Right forelimb (tissue), 1 donor: ENCODE results near the gene CDH22.

Experiments
- DNase-seq: peaks from one replicate; pipeline ENCODE4 v3.0.0-alpha.2; 2018

Gene CDH22

GRCh38 chr20:46296526-46297250 is 11.6 kb downstream of the CDH22 start:
- no peak for DNase-seq

GRCh38 chr20:46293084-46293483 is 15.2 kb downstream of the CDH22 start:
- no peak for DNase-seq

- DNase-seq = no peak
These were observed 16.9 kb downstream of the CDH22 start for GRCh38 chr20:46291401-46291800.

DNA sequence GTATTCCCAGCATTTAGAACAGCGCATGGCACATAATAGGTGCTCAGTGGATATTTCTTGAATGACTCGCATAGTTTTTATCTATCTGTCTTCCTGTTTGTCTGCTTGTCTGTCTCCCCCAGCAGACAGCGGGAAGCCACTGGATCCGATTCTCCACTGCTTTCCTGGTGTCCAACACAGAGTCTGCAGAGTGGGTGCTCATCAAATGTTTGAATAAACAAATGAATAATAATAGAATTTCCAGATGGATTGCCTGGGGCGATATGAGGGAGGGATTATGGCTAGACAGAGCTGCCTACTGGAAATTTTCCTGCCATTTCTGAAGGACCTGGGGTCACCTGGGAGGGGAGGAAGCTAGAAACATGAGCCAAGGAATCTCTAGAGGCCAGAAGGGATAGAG is 18.9 kb downstream of the CDH22 start:
- no peak for DNase-seq

DNA sequence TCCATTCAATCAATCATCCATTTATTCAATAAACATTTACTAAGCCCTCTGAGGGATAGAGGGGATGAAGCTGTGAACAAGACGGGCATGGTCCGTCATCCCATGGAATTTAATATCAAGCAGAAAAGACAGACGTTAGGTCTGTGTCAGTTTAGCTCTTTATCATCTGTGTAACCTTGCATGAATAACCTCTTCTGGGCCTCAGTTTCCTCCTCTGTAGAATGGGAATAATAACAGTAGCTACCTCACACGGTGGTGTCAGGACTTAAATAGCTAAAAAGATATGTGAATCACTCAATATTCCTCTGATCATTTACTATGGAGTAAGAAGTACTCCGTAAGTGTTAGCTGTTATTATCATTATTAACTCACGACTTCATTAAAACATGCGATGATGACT is 21.3 kb downstream of the CDH22 start:
- DNase-seq = no peak

GRCh38 chr20:46286382-46286781 is 21.9 kb downstream of the CDH22 start:
- DNase-seq = no peak

- DNase-seq = no peak
These were observed 22.6 kb downstream of the CDH22 start for GRCh38 chr20:46285740-46286139.

DNA sequence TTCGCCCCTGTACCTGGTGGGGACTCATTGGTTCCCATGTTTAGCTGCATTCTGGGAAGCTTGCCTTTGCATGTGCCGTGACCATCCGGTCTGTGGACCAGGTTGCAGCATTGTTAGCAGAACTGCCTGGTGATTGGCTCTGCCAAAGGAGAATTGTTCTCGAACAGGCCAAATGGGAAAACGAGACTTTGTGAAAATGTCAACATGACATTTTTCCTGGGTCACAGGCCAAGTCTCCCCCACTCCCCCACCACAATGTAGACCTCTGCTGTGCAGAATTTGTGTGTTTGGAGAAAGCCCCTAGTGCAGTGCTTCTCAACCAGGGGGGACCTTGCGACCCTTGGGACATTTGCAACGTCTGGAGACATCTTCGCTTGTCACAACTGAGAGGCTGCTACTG is 23.2 kb downstream of the CDH22 start:
- DNase-seq = no peak

GRCh38 chr20:46284040-46284427 is 24.3 kb downstream of the CDH22 start:
- DNase-seq = no peak

DNA sequence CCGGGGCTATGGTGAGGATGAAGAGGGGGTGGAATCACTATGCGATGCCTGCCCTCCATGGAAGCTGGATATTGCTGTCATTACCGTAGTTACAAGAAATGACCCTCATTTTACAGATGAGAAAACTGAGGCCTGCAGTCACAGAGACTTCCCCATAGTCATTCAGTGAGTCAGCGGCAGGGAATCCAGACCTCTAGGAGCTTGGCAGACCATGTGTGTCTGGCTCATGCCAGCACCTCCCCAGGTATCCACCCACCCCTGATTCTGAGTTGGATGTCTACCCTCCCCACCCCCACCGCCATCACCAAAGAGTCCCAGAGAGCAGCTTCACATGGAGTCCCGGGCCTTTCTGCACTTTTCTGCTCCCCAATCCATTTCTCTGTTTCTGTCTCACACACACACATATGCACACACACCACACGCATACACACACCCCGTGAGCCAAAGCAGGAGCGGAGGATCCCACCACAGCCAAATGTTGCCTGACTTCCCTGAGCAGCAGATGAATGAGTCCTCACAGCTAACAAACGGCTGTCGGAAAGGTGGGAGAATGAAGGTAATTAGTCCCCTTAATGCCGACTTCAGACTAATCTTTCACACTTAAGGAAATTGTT is 24.8 kb downstream of the CDH22 start:
- no peak for DNase-seq

DNA sequence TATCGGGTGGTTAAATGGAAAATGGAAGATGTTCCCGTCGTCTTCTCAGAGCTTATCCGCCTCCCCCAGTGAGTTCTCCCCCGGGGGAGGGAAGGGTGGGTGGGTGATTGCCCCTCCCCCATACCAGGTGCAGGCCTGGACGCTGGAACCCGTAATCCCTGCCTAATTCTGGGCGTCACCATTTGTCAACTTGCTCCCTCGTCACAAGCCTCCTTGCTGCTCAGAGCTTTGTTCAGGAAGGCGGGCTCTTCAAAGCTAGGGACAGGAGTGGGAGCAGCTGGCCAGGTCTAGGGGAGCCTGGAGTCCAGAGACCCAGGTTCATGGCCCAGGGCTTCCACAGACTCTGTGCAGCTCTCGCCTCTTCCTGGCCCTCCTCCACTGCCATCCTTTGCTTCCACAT is 25.6 kb downstream of the CDH22 start:
- DNase-seq = no peak

GRCh38 chr20:46279103-46279502 is 29.2 kb downstream of the CDH22 start:
- no peak for DNase-seq

DNA sequence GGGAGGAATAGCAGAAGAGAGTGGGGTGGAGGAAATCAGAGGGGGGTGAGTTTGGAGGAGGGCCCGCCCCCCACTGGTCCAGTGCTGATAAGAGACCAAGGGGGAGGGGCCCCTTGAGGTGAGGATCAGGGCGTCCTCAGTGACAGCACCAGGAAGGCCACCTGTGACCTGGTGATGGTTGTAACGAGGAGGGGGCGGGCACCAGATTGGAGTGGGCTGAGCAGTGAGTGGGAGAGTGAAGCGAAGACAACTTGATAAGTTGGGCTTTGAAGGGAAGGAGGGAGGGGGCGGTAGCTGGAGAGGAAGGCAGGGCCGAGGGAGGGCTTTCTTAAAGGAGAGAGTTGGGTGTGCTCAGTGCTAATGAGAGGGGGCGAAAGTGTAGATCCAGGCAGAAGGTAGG is 30.7 kb downstream of the CDH22 start:
- no peak for DNase-seq

DNA sequence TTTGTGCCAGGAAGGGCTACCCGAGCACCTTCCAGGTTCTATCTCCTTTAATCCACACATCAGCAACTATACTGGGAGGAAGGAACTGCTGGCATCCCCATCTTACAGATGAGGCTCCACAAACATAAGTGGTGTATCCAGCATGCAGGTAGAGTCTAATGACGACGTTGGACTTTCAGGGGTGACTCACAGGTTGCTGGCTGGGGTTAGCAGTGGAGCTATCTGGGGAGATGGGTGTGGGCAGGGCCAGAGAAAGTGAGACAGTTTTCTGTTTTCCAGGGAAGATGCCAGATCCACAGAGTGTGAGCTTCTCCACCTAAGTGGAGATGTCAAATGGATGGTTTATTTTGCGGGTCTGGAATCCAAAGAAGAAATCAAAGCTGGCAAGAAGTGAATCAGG is 31.8 kb downstream of the CDH22 start:
- no peak for DNase-seq

- DNase-seq = no peak
These were observed 33.2 kb downstream of the CDH22 start for GRCh38 chr20:46275091-46275490.

- no peak for DNase-seq
These were observed 34.6 kb downstream of the CDH22 start for GRCh38 chr20:46273717-46274116.

GRCh38 chr20:46272389-46273047 is 35.8 kb downstream of the CDH22 start:
- no peak for DNase-seq

DNA sequence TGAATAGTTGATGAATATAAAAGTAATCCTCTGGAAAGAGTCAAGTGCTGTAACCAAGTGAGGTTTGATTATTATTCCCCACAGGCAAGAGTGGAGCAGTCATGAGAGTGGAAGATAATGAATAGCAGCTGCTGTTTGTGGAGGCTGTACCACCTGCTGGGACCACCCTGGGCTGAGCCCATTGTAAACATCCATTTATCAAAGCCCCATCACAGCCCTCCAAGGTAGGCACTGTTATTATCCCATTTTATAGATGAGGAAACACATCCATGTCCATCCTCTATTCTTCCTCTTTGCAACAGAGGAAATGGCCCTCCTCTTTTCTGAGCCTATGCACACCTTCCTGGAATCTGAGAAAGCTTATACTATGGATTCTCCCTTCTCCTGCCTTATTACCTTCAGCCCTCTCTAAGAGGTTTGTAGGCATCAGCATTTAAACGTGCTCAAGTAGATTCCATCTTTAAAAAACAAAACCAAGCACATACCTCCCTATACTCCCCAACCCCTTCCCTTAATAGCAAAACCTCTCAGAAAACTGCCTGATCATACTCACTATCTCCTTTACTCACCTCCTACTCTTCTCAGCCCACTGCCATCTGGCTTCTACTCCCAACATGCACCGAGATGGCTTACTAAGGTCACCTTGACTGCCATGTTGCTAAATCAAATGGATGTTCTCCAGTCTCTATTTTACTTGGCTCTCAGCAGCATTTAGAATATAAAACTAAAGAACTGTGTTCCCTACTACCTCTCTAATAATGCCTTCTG is 37.1 kb downstream of the CDH22 start:
- no peak for DNase-seq

DNA sequence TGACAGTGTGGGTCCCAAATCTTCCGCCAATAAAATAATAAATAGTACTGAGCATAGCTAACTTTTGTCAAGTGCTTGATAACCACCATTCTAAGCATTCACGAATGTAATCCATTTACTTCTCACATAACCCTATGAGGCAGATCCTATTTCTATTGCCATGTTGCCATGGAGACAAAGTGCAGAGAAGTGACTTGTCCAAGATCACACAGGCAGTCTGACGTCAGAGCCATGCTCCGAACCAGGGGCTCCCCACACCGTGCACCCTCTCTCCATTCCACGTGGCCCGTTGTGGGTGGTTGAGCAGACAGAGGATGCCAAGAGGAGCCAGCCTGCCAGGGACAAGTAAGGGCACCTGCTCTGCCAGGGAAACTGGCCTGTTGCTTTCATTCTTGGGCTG is 38.9 kb downstream of the CDH22 start:
- DNase-seq = no peak

DNA sequence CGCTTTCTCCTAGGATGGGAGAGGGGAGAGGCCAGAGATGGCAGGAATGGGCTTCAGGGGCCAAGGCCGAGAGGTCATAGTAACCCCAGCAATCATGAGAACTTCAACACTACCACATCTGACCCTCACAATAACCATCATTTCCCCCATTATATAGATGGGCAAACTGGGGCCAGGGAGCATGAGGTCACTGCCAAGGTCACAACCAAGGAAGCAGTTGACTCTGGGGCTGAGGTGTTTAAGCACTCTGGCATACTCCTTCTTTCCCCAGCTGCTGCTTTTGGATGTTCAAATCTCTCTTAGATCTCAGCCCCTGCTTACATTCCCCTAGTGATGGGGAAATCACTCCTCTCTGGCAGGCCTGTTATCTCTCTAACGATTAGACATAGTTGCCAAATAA is 39.6 kb downstream of the CDH22 start:
- no peak for DNase-seq

DNA sequence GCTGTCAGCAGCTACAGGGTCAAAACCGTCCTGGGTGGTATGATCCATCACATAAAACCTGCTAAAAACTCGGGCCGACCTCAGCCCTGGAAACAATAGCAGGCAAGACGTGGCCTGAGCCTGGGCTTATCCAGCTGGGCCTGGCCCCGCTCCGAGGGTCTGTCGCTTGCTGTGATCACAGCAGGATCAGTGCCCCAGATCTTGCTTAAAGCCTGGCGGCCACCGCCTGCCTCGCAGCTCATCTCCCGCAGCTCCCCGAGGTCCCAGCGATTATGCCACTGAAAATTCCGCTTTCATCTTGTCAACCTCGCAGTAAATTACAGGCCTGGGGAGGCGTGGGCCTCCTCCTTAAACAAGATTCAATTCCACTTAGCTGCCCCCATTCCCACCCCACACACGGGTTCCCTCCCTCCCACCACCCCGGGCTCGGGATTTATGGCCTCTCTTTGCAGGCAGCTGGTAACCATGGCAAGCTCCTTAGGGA is 40.1 kb downstream of the CDH22 start:
- DNase-seq = no peak

DNA sequence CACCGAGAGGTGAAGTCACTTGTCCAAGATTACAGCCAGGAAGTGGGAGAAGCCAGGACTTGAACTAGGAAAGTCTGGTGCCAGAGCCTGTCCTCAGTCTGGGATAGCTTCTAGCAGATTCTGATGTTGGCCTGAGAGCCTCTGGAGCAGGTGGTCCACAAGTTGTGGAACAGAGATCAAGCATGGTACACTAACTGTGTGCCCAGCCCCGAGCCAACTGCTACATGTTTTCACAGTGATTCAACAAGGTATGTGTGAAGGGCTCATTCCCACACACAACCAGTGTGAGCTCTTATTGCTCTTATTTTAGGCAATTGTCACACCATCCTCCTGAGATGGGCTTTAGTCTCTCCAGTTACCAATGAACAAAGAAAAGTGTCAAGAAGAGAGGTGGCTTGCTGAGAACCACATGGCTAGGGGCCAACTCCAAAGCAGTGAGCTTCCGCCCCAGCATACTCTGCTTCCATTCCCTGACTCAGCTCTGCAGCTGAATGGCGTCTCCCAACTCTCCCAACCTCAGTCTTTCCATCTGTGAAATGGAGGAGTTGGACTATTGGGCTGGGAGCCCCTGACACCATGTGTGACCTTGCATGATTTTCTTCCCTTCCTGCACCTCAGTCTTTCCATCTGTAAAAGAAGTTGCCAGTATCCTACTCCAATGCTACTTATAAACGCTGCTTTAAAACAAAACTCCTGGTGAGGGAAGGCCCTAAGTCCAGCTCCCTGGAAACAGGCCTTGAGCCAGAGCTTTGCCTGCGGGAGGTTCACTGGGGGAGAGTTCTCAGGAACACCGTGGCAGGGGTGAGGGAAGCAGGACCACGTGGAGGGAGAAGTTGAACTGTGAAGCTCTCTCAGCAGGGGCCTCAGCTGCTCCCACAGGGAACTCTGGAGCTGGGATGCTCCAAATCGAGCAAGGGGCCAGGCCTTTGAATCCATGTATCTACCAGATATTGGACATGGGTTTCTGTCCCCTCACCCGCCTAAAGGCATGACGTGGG is 40.9 kb downstream of the CDH22 start:
- DNase-seq = no peak
